KMS-11 (cell line): ENCODE results near the gene ETFDH.
"Not testable (repeated sequence)": the region's sequence is repeated elsewhere in the genome, so short reads cannot be mapped to it uniquely, and the experiment has no call there.

Source experiments
- H2AFZ ChIP-seq: fragments of 200-600 bp; sonication (generic); 2 replicates; pipeline ENCODE4 v1.6.1; 2016; ENCODE audit warnings: antibody characterized with exemption, mixed run types, low read depth
- H3K27ac ChIP-seq: fragments of 200-600 bp; sonication (generic); 2 replicates; pipeline ENCODE4 v1.6.1; 2016; ENCODE audit warnings: mild to moderate bottlenecking, mixed run types
- H3K27me3 ChIP-seq: fragments of 200-600 bp; sonication (generic); 2 replicates; pipeline ENCODE4 v1.6.1; 2017; ENCODE audit warnings: mild to moderate bottlenecking, low read depth, mixed run types, moderate library complexity; ENCODE audit not compliant: insufficient read depth
- H3K36me3 ChIP-seq: fragments of 200-600 bp; sonication (generic); 2 replicates; pipeline ENCODE4 v1.6.1; 2017; ENCODE audit warnings: mild to moderate bottlenecking, mixed run types; ENCODE audit not compliant: insufficient read depth
- H3K4me1 ChIP-seq: fragments of 200-600 bp; sonication (generic); 2 replicates; pipeline ENCODE4 v1.6.1; 2016; ENCODE audit warnings: mild to moderate bottlenecking, low read depth, mixed run types; ENCODE audit not compliant: poor library complexity, severe bottlenecking
- H3K4me2 ChIP-seq: fragments of 200-600 bp; sonication (generic); 2 replicates; pipeline ENCODE4 v1.7.0; 2016; ENCODE audit warnings: mild to moderate bottlenecking, mixed run types
- H3K4me3 ChIP-seq: fragments of 200-600 bp; sonication (generic); IDR thresholded peaks from 2 replicates; pipeline ENCODE4 v1.6.1; 2017; ENCODE audit warnings: low read depth, low read length, mixed read lengths; ENCODE audit not compliant: insufficient read depth
- H3K79me2 ChIP-seq: fragments of 200-600 bp; sonication (generic); 2 replicates; pipeline ENCODE4 v1.6.1; 2016; ENCODE audit warnings: low read depth, mixed run types; ENCODE audit not compliant: insufficient read depth
- H3K9ac ChIP-seq: fragments of 200-600 bp; sonication (generic); 2 replicates; pipeline ENCODE4 v1.6.1; 2016; ENCODE audit warnings: mild to moderate bottlenecking, mixed run types
- H4K20me1 ChIP-seq: fragments of 200-600 bp; sonication (generic); 2 replicates; pipeline ENCODE4 v1.6.1; 2016; ENCODE audit warnings: mild to moderate bottlenecking, mixed run types; ENCODE audit not compliant: insufficient read depth
- TF ChIP-seq, protein P1 (sequence below): fragments of 200-600 bp; sonication (generic); conservative IDR thresholded peaks from 2 replicates; pipeline ENCODE4 v1.6.1; 2017; ENCODE audit warnings: low read depth, mild to moderate bottlenecking, antibody characterized with exemption, low read length, moderate library complexity, mixed read lengths

The ETFDH gene

DNA sequence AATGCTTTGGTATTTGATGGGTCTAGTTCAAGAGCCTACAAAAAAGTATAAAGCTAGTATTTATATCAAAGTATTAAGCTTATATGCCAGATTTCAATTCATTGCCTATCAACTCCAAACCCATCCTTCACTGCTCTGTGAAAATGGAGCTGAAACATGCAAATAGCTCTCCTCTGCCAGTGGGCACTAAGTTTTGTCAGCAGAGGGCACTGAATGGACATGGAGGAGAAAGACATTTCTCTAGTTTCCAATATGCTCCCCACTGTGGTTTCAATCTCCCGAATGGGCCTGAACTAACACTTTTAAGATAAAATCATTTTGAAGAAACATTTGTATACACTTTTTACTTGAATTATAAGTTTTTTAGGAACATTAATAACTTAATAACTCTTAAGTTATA, 38.7 kb downstream of the ETFDH start:
- H3K79me2 ChIP-seq: no peaks in the 10 kb centered on the region
- H3K36me3 ChIP-seq: peaks cover 5% of the 10 kb centered on the region; the same call in 1 of the 2 replicates
- H3K4me2 ChIP-seq: no peak overlapping the region
- no peak overlapping the region for H3K9ac ChIP-seq
- no peaks in the 10 kb centered on the region for H4K20me1 ChIP-seq
- no peak overlapping the region for H3K4me3 ChIP-seq
- H3K4me1 ChIP-seq: no peaks in the 10 kb centered on the region
- no peak overlapping the region for H2AFZ ChIP-seq
- TF ChIP-seq, protein P1, sequence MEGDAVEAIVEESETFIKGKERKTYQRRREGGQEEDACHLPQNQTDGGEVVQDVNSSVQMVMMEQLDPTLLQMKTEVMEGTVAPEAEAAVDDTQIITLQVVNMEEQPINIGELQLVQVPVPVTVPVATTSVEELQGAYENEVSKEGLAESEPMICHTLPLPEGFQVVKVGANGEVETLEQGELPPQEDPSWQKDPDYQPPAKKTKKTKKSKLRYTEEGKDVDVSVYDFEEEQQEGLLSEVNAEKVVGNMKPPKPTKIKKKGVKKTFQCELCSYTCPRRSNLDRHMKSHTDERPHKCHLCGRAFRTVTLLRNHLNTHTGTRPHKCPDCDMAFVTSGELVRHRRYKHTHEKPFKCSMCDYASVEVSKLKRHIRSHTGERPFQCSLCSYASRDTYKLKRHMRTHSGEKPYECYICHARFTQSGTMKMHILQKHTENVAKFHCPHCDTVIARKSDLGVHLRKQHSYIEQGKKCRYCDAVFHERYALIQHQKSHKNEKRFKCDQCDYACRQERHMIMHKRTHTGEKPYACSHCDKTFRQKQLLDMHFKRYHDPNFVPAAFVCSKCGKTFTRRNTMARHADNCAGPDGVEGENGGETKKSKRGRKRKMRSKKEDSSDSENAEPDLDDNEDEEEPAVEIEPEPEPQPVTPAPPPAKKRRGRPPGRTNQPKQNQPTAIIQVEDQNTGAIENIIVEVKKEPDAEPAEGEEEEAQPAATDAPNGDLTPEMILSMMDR: peak; percentile 24; the same call in 1 of the 2 replicates
- no peaks in the 10 kb centered on the region for H3K27me3 ChIP-seq
- H3K27ac ChIP-seq: no peak overlapping the region

DNA sequence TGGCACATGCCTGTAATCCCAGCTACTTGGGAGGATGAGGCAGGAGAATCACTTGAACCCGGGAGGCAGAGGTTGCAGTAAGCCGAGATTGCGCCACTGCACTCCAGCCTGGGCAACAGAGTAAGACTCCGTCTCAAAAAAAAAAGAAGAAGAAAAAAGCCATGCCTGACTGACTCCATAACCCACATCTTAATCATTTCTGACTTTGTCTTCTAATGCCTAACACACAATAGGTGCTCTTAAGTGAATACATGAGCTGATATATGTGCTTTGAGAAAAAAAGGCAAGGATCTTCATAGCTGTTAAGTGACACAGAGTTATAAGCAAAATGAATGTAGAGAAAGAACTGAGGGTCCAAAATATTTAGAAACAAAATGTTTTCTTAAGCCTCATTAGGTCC, 40.5 kb downstream of the ETFDH start:
- H4K20me1 ChIP-seq, H3K4me1 ChIP-seq, H3K4me2 ChIP-seq, H3K4me3 ChIP-seq, H3K27me3 ChIP-seq, H3K36me3 ChIP-seq, H2AFZ ChIP-seq, H3K9ac ChIP-seq, H3K27ac ChIP-seq, H3K79me2 ChIP-seq: not testable (repeated sequence)

DNA sequence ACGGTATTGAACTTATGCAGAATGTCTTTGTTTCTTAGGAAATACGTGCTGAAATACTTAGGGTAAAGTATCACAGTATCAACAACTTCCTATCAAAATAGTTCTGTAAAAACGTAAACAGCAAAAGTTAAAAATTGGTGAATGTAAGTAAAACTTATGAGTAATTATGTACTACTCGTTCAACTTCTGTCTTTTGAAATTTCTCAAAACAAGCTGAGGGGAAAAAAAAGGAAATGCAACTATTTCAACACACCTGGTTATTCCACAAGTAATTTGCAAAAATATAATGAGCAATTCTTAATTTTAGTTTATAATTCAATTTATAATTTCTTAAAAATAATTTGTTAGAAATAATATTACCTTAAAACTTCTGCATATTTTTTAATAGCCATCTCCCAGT, 42.8 kb downstream of the ETFDH start:
- TF ChIP-seq, protein P1: no peak
- no peak overlapping the region for H2AFZ ChIP-seq
- H3K4me1 ChIP-seq: no peaks in the 10 kb centered on the region
- no peaks in the 10 kb centered on the region for H4K20me1 ChIP-seq
- no peak overlapping the region for H3K27ac ChIP-seq
- no peaks in the 10 kb centered on the region for H3K27me3 ChIP-seq
- H3K4me3 ChIP-seq: no peak overlapping the region
- 0 out of 2 replicates have a peak, but pooled peaks cover 5% of the 10 kb centered on the region for H3K79me2 ChIP-seq
- H3K36me3 ChIP-seq: peaks cover 5% of the 10 kb centered on the region
- H3K9ac ChIP-seq: no peak overlapping the region
- H3K4me2 ChIP-seq: no peak overlapping the region

GRCh38 chr4:158715802-158716201, 43.7 kb downstream of the ETFDH start:
- H4K20me1 ChIP-seq: no peaks in the 10 kb centered on the region
- peaks cover 6% of the 10 kb centered on the region; the same call in 1 of the 2 replicates for H3K79me2 ChIP-seq
- H3K4me2 ChIP-seq: no peak overlapping the region
- H3K9ac ChIP-seq: no peak overlapping the region
- no peak overlapping the region for H2AFZ ChIP-seq
- no peak overlapping the region for H3K4me3 ChIP-seq
- TF ChIP-seq, protein P1: no peak
- peaks cover 5% of the 10 kb centered on the region for H3K36me3 ChIP-seq
- H3K27me3 ChIP-seq: no peaks in the 10 kb centered on the region
- no peak overlapping the region for H3K27ac ChIP-seq
- H3K4me1 ChIP-seq: no peaks in the 10 kb centered on the region

- H3K4me1 ChIP-seq: peaks cover 17% of the 10 kb centered on the region
- no peaks in the 10 kb centered on the region; the same call in 1 of the 2 replicates for H3K36me3 ChIP-seq
- TF ChIP-seq, protein P1: no peak
- peak overlapping the region; percentile 93 for H3K4me2 ChIP-seq
- no peak overlapping the region for H3K9ac ChIP-seq
- H3K79me2 ChIP-seq: peaks cover 30% of the 10 kb centered on the region
- H2AFZ ChIP-seq: no peak overlapping the region
- H3K27me3 ChIP-seq: no peaks in the 10 kb centered on the region
- no peak overlapping the region for H3K27ac ChIP-seq
- no peak overlapping the region for H3K4me3 ChIP-seq
- H4K20me1 ChIP-seq: no peaks in the 10 kb centered on the region
These were observed 49.6 kb downstream of the ETFDH start for GRCh38 chr4:158721680-158722079.
